Transverse colon (tissue), 4 donors: ENCODE measurements around the gene PCSK7.

Source experiments
- CTCF ChIP-seq, 5 experiments: fragments of 200-600 bp in 3 of 5; fragments of 450-650 bp in 2 of 5; sonication (generic) in 3 of 5; IDR thresholded peaks; 1 replicate in 2 of 5; 2 replicates in 3 of 5; pipeline ENCODE4 v1.5.1; 2016 to 2017; ENCODE audit warnings: antibody characterized with exemption in 5 of 5, inconsistent platforms in 3 of 5, mild to moderate bottlenecking in 2 of 5, moderate library complexity in 1 of 5
- POLR2A ChIP-seq: fragments of 450-650 bp; IDR thresholded peaks from one replicate; pipeline ENCODE4 v1.6.1; 2016; ENCODE audit warnings: antibody characterized with exemption, mild to moderate bottlenecking, moderate library complexity
- POLR2AphosphoS5 ChIP-seq, 3 donors: sonication (generic); formaldehyde crosslinking; IDR thresholded peaks; one replicate each; pipeline ENCODE4 v1.6.1; 2016; ENCODE audit warnings: antibody characterized with exemption in 3 of 3

GRCh38 chr11:117183724-117184349 lies 48.0 kb downstream of the PCSK7 start:
- TF ChIP-seq POLR2A (no peak), CTCF (IDR thresholded peaks at IDR 0.05) (no peak), POLR2AphosphoS5 (IDR thresholded peaks at IDR 0.05) (no peak)
